HG03039 (cell line): ENCODE data around the gene IGLON5.

ENCODE experiments used
- ATAC-seq: cut with Tn5 transposase; IDR thresholded peaks from one replicate; pipeline ENCODE4 v1.9.1; 2021; ENCODE audit warnings: mild to moderate bottlenecking, moderate library complexity; ENCODE audit not compliant: unreplicated experiment

IGLON5 gene

DNA sequence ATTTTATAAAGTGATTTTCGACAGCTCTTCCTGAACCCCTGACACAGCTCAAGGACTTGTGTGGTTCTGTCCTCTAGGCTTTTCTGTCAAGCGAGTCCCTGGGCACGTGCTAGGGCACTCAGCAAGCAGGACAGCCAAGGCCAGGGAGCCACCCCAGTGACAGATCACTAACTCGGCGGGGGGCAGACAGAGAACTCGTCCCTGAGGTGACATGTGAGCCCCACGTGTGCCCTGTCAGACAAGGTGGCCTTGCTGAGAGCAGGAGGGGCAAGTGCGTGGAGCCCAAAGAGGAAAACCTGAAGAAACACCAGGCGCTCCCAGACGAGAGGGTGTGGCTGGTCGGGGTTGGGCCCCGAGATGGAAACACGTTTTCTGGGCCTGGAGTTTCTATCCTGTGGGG lies 49.8 kb downstream of the IGLON5 start:
- no peak for ATAC-seq

DNA sequence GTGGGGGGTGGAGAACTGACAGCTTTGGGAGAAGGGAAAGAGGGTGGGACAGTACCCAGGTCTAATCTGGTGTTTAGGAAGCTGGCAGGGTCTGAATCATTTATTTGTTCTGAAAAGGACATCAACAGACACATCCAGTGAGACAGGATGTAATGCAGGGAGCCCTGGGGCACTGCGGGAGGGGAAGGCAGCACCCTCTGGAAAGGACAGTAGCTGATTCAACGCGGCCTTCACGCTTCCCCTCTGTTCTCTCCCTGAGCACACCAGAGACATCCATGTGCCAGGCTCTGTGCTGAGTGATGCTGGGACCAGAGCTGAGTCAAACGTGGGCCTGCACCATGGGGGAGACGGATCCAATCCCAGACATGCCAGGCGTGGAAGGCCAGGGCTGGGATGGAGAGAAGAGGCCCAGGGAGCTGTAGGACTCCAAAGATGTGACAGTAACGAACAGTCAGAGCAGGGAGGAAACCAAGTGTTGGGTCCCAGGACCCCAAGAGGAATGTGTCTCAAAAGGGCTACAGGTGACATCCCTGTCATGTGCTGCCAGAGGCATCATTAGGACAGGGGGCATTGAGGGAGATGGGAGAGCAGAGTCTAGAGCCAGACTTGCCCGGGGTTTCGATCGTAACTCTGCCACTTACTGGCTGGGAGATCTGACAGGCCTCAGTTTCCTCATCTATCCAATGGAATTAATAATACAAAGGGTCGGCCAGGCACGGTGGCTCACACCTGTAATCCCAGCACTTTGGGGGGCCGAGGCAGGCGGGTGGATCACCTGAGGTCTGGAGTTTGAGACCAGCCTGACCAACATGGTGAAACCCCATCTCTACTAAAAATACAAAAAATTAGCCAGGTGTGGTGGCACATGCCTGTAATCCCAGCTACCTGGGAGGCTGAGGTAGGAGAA lies 53.0 kb downstream of the IGLON5 start:
- ATAC-seq = no peak

GRCh38 chr19:51365211-51365964 lies 53.9 kb downstream of the IGLON5 start:
- no peak for ATAC-seq

DNA sequence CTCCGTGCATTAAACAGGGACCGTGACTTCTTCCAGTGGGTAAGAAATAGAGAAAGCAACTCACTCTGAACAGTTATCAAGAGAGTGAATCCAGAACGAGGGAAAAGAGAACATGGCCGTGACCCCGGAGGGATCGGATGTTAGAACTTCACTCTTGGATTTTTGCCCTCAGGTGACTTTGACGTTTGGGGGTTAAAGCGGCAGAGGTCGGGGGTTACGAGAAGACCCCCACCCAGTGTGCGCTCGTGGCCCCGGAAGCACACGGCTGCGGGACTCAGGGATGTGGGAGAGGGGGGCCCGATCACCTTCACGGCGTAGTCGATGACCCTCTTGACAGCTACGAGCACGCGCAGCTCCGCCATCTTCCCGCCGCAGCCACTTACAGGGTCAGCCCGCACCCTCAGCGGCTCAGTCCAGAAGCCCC lies 54.5 kb downstream of the IGLON5 start, which contains the start of gene ETFB:
TSS of gene ETFB (minus strand) at position 424 of the 424 bp plus-strand sequence. CDS start at position 362, 62 bp downstream.
- ATAC-seq = no peak

GRCh38 chr19:51366389-51367254 lies 55.2 kb downstream of the IGLON5 start:
- ATAC-seq = peak; percentile 42

DNA sequence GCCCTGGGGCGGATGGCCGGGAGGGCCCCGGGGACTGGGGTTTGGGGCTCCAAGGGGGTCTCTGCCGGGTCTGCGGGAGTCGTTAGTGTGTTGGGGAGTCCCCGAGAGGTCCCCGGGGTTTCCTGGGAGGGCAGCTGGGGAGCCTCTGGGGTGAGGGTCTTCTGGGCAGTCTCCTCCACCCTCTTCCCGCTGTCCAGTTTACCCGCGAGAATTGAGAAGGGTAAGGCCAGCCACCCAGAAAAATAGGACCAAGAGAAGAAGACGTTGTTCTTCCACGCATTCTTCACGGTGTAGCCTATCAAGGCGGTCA lies 55.8 kb downstream of the IGLON5 start:
- no peak for ATAC-seq

DNA sequence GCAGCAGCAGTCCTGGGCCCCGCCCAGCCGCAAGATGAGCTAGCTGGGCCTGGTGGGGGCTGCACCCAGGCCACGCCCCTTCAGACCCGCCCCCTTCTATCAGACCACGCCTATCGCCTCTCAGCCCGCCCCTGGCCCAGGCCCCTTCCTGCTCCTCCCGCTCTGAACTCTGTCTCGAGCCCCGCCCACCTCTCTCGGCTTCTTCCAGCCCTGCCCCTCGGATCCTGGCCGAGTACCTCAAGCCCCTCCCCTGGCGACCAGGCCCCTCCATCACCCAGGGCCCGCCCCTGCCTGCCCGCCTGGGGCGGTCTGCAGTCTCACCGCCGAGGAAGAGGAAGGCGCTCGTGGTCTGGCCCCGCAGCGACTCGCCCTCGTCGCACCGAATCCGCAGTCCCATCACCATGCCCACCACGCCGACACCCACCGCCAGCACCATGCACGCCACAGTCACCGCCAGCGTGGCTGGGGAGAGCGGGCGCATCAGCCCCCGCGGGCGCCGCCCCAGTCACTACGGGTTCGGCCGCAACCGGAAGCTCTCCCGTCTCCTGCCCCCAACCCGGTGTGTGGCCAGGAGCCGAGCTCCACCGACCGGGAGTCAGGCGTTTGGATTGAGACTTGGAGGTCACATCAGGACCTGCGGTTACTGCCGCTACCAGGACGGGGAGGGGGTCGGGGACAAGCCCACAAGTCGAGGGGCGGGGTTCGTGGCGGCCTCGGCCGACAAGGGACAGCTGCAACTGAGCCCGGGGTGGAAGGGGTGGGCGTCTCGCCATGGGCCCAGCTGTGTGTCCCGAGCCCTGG lies 56.3 kb downstream of the IGLON5 start:
- ATAC-seq = peak; percentile 63

GRCh38 chr19:51368366-51369282 lies 57.2 kb downstream of the IGLON5 start, which contains the start of gene CLDND2:
TSS of gene CLDND2 (minus strand) at chr19:51369003. CDS start at chr19:51368577, 426 bp downstream.
- ATAC-seq = no peak

DNA sequence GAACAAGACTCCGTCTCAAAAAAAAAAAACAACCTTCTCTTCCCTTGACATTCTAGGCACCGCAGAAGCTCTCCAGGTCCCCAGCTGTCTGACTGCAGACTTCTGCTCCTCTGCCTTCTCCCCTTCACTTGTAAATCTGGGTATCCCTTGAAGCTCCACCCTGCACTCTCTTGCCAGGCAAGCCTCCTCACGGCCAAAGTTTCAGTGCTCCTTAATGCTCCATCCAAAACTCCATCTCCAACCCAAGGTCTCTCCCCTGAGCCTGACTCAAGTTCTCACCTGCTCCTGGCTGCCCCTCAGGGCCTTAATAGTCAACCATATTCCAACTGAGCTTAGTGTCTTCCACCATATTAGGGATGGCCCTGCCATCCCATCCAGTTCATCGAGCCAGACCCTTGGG lies 58.8 kb downstream of the IGLON5 start:
- no peak for ATAC-seq

GRCh38 chr19:51371186-51371690 lies 59.8 kb downstream of the IGLON5 start:
- no peak for ATAC-seq

DNA sequence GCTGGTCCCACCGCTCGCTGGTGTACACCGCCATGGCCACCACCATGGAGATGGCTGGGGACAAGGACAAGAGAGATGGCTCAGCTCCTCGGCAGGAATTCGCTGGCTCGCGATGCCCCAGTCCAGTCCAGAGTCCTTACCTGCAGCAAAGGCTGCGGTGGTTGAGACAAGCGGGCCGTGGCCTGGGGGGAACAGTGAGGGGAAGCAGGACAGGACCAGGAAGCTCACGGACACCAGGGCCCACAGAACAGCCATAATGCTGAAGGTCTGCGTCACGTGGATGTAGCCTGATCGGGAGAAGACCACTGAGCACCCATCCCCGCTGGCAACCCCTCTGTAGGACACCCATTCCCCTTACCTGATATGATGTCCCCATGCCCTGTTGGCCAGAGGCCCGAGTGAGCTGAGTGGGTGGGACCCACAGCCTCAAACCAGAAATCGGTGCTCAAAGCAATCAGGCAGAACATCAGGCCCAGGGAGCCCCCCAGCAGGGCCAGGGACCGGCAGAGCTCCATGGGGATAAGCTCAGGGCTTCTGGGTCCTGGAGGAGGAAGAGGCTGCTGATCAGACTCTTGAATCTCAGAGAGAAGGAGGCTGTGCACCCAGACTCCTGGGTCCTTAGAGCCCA lies 60.7 kb downstream of the IGLON5 start:
- no peak for ATAC-seq

DNA sequence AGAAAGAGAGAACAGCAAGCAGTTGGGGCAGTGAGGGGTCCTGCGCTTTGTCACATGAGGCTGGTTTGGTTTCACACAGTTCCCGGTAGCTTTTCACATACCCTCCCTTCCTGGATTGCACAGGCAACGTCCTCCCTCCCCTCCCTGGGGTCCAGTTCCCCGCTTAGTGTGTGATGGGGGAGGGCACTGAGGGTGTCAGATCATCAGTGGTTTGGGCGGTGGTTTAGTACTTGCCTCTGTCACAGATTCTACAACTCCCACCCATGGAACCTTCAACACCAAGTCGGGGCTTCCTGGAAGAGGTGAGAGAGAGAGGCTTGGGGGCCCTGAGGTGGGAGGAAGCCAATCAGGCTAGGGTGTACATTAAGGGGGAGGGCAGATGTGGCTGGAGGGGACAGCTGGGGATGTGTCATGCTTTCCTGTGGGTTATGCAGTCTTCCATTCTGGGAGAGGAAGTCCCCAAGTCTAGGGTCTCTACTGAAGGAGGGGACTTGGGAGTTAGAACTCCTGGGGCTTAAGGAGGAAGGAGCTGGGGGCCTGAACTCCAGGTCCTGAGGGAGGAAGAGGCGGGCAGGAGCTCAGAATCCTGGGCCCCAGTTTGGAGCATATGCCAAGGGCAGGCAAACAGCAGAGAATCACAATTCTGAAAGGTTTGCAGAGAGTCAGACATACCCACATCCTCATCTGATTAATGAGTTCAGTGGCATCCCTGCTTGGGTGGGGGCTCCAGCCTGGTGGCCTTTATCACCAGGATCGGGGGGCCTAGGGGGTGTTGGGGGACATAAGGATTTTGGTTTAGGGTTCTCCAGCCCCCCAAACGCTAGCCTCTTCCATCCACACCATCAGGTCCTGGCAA lies 61.4 kb downstream of the IGLON5 start, which contains the start of gene NKG7:
TSS of gene NKG7 (minus strand) at position 6 of the 856 bp plus-strand sequence. CDS start 119 bp downstream, outside the sequence.
- no peak for ATAC-seq

DNA sequence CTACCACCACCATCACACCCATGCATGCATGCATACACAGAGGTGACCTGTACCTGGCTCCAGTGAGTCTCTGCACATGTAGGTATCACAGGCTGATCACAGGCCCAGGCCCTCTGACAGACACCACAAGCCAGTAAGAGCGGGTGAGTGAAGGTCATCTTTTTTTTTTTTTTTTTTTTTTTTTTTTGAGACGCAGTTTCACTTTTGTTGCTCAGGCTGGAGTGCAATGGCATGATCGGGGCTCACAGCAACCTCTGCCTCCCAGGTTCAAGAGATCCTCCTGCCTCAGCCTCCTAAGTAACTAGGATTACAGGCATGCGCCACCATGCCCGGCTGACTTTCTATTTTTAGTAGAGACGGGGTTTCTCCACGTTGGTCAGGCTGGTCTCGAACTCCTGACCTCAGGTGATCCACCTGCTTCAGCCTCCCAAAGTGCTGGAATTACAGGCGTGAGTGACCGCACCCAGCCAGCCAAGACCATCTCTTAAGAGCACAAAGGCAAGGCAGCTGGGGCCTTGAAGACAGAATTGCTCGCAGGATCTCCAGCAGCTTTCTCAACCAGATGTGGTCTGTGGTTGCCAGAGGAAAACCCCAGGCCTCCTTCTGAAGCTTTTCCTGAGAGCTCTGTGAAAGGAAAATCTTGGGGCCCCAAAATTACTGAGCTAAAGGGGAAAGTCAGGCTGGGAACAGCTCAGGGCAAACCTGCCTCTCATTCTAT lies 64.2 kb downstream of the IGLON5 start:
- no peak for ATAC-seq

DNA sequence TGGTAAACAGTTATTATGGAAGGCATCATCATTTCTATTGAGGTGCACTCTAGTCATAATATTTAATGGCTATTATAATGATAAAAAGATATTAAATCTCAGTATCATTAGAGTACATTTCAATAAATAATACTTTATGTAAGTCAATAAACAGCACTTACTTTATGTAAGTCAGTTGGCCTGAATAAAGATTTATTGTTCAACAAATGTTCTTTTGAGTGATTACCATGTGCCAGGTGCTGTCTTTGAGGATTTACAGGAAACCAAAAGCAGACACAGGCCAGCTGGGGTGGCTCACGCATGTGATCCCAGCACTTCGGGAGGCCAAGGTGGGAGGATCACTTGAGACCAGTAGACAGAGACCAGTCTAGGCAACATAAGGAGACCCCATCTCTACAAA lies 66.0 kb downstream of the IGLON5 start:
- ATAC-seq = no peak

- ATAC-seq = no peak
Observed at GRCh38 chr19:51380379-51380778, 68.9 kb downstream of the IGLON5 start.
